WTC11 (cell line): ENCODE measurements around the gene ZNF277.

Experiments used
- ATF2 ChIP-seq: sonication (generic); formaldehyde crosslinking; IDR thresholded peaks from 2 replicates; pipeline ENCODE4 v1.8.1; 2022; ENCODE audit warnings: low read depth, missing genetic modification reagents, borderline replicate concordance
- CTCF ChIP-seq: fragments of 200-600 bp; IDR thresholded peaks from 2 replicates; pipeline ENCODE4 v1.8.0; 2022; ENCODE audit warnings: antibody characterized with exemption
- ELF4 ChIP-seq: sonication (generic); formaldehyde crosslinking; IDR thresholded peaks from 2 replicates; pipeline ENCODE4 v1.8.1; 2022; ENCODE audit warnings: low read depth, mild to moderate bottlenecking, moderate library complexity, missing genetic modification reagents
- FOXJ3 ChIP-seq: sonication (generic); formaldehyde crosslinking; IDR thresholded peaks from 2 replicates; pipeline ENCODE4 v1.9.0; 2021; ENCODE audit warnings: missing genetic modification reagents, mild to moderate bottlenecking, borderline replicate concordance
- JUN ChIP-seq: sonication (generic); formaldehyde crosslinking; IDR thresholded peaks from 2 replicates; pipeline ENCODE4 v1.8.0; 2023; ENCODE audit warnings: mild to moderate bottlenecking, missing genetic modification reagents
- STAT6 ChIP-seq: sonication (generic); formaldehyde crosslinking; conservative IDR thresholded peaks from 2 replicates; pipeline ENCODE4 v1.8.1; 2023; ENCODE audit warnings: mild to moderate bottlenecking, low read depth, missing genetic modification reagents, moderate library complexity

- TF ChIP-seq ATF2 (CRISPR knock-in tag): no peak
- TF ChIP-seq CTCF: no peak
- no peak for TF ChIP-seq JUN
- no peak for TF ChIP-seq ELF4 (CRISPR knock-in tag)
- no peak for TF ChIP-seq FOXJ3
- TF ChIP-seq STAT6 (CRISPR knock-in tag): no peak
These were observed 37.6 kb upstream of the ZNF277 start for GRCh38 chr7:112168915-112169314.
